ENCODE results near the gene SEMA4A.

The SEMA4A gene

GRCh38 chr1:156193488-156194299 lies 40.3 kb downstream of the SEMA4A start, which contains the start of gene SLC25A44 (continued):
- TF ChIP-seq ZSCAN18 (tag by site-specific recombination; IDR thresholded peaks at IDR 0.05) (0 out of 2 replicates have a peak, but pooled peaks have one; percentile 23), ZNF311 (tag by site-specific recombination; IDR thresholded peaks at IDR 0.05; ENCODE audit: borderline replicate concordance) (no peak), REST (tag by site-specific recombination; IDR thresholded peaks at IDR 0.05) (no peak), ZNF114 (tag by site-specific recombination; IDR thresholded peaks at IDR 0.05) (no peak), SP7 (tag by site-specific recombination; IDR thresholded peaks at IDR 0.05) (no peak; the same call in 1 of the 2 replicates), ZNF654 (tag by site-specific recombination; IDR thresholded peaks at IDR 0.05; ENCODE audit: low read depth) (no peak), ZNF837 (tag by site-specific recombination; IDR thresholded peaks at IDR 0.05) (no peak), ZNF549 (tag by site-specific recombination; IDR thresholded peaks at IDR 0.05) (no peak), ZNF555 (tag by site-specific recombination; conservative IDR thresholded peaks at IDR 0.05) (no peak), YY1 (tag by site-specific recombination; IDR thresholded peaks at IDR 0.05) (peak; percentile 85), ZNF416 (tag by site-specific recombination; IDR thresholded peaks at IDR 0.05) (no peak), HIC1 (tag by site-specific recombination; IDR thresholded peaks at IDR 0.05) (no peak), ZNF175 (tag by site-specific recombination; IDR thresholded peaks at IDR 0.05) (no peak), ZNF302 (tag by site-specific recombination; IDR thresholded peaks at IDR 0.05; ENCODE audit: low read depth) (no peak), FEZF1 (tag by site-specific recombination; IDR thresholded peaks at IDR 0.05) (no peak), ZNF10 (tag by site-specific recombination; IDR thresholded peaks at IDR 0.05) (no peak), ZSCAN16 (tag by site-specific recombination; IDR thresholded peaks at IDR 0.05) (no peak), ZNF121 (tag by site-specific recombination; IDR thresholded peaks at IDR 0.05) (no peak), ZNF404 (tag by site-specific recombination; IDR thresholded peaks at IDR 0.05) (no peak), ZNF561 (tag by site-specific recombination; IDR thresholded peaks at IDR 0.05; ENCODE audit: borderline replicate concordance) (peak; percentile 25; the same call in 1 of the 2 replicates), ZNF76 (tag by site-specific recombination; IDR thresholded peaks at IDR 0.05; ENCODE audit: borderline replicate concordance, low read depth) (peak; percentile 51), ZEB2 (tag by site-specific recombination; IDR thresholded peaks at IDR 0.05) (0 out of 2 replicates have a peak, but pooled peaks have one; percentile 45), SCRT2 (tag by site-specific recombination; IDR thresholded peaks at IDR 0.05) (no peak)
- TF ChIP-seq, protein P1, sequence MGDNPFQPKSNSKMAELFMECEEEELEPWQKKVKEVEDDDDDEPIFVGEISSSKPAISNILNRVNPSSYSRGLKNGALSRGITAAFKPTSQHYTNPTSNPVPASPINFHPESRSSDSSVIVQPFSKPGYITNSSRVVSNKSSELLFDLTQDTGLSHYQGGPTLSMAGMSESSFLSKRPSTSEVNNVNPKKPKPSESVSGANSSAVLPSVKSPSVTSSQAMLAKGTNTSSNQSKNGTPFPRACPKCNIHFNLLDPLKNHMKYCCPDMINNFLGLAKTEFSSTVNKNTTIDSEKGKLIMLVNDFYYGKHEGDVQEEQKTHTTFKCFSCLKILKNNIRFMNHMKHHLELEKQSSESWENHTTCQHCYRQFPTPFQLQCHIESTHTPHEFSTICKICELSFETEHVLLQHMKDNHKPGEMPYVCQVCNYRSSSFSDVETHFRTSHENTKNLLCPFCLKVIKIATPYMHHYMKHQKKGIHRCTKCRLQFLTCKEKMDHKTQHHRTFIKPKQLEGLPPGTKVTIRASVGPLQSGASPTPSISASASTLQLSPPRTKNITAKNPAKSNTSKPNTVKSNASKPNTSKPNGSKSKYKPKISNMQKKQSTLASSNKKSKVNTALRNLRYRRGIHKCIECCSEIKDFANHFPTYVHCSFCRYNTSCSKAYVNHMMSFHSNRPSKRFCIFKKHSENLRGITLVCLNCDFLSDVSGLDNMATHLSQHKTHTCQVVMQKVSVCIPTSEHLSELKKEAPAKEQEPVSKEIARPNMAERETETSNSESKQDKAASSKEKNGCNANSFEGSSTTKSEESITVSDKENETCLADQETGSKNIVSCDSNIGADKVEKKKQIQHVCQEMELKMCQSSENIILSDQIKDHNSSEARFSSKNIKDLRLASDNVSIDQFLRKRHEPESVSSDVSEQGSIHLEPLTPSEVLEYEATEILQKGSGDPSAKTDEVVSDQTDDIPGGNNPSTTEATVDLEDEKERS (tag by site-specific recombination; IDR thresholded peaks at IDR 0.05): no peak
- TF ChIP-seq, protein P2, sequence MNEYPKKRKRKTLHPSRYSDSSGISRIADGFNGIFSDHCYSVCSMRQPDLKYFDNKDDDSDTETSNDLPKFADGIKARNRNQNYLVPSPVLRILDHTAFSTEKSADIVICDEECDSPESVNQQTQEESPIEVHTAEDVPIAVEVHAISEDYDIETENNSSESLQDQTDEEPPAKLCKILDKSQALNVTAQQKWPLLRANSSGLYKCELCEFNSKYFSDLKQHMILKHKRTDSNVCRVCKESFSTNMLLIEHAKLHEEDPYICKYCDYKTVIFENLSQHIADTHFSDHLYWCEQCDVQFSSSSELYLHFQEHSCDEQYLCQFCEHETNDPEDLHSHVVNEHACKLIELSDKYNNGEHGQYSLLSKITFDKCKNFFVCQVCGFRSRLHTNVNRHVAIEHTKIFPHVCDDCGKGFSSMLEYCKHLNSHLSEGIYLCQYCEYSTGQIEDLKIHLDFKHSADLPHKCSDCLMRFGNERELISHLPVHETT (tag by site-specific recombination; IDR thresholded peaks at IDR 0.05): peak; percentile 55; the same call in 1 of the 2 replicates
- TF ChIP-seq, protein P3, sequence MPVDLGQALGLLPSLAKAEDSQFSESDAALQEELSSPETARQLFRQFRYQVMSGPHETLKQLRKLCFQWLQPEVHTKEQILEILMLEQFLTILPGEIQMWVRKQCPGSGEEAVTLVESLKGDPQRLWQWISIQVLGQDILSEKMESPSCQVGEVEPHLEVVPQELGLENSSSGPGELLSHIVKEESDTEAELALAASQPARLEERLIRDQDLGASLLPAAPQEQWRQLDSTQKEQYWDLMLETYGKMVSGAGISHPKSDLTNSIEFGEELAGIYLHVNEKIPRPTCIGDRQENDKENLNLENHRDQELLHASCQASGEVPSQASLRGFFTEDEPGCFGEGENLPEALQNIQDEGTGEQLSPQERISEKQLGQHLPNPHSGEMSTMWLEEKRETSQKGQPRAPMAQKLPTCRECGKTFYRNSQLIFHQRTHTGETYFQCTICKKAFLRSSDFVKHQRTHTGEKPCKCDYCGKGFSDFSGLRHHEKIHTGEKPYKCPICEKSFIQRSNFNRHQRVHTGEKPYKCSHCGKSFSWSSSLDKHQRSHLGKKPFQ (tag by site-specific recombination; IDR thresholded peaks at IDR 0.05): no peak

Measured in HEK293 (cell line).